GM19351 (cell line): ENCODE data around the gene PRRT1.
A peak's percentile ranks its signal among the peaks of the same experiment; 100 is the strongest.

Source experiments
- ATAC-seq: cut with Tn5 transposase; IDR thresholded peaks from one replicate; pipeline ENCODE4 v1.9.1; 2021; ENCODE audit warnings: mild to moderate bottlenecking, moderate library complexity; ENCODE audit not compliant: unreplicated experiment

Gene PRRT1

GRCh38 chr6:32127717-32128592 is 23.8 kb downstream of the PRRT1 start, which contains the start of gene ATF6B:
ATF6B (minus strand) TSS chr6:32128246; CDS start chr6:32128207, 39 bp downstream.
- peak; percentile 89 for ATAC-seq

GRCh38 chr6:32127409-32127716 is 24.4 kb downstream of the PRRT1 start:
- no peak for ATAC-seq

- ATAC-seq = no peak
These were observed 24.9 kb downstream of the PRRT1 start for GRCh38 chr6:32126880-32127279.

GRCh38 chr6:32123681-32124080 is 28.1 kb downstream of the PRRT1 start:
- ATAC-seq = no peak

- ATAC-seq = no peak
These were observed 31.1 kb downstream of the PRRT1 start for GRCh38 chr6:32120573-32121059.

- no peak for ATAC-seq
These were observed 32.7 kb downstream of the PRRT1 start for GRCh38 chr6:32118782-32119628.

- no peak for ATAC-seq
These were observed 34.3 kb downstream of the PRRT1 start for GRCh38 chr6:32117461-32117860.

GRCh38 chr6:32116674-32117073 is 35.1 kb downstream of the PRRT1 start:
- no peak for ATAC-seq

- ATAC-seq = no peak
These were observed 36.1 kb downstream of the PRRT1 start for GRCh38 chr6:32115623-32116022.

- no peak for ATAC-seq
These were observed 36.9 kb downstream of the PRRT1 start for GRCh38 chr6:32114796-32115195.

- no peak for ATAC-seq
These were observed 38.1 kb downstream of the PRRT1 start for GRCh38 chr6:32113386-32114352.

- ATAC-seq = no peak
These were observed 39.2 kb downstream of the PRRT1 start for GRCh38 chr6:32112431-32112980.

- ATAC-seq = no peak
These were observed 40.2 kb downstream of the PRRT1 start for GRCh38 chr6:32111424-32112066.

GRCh38 chr6:32110632-32111031 is 41.1 kb downstream of the PRRT1 start:
- no peak for ATAC-seq

- ATAC-seq = no peak
These were observed 42.0 kb downstream of the PRRT1 start for GRCh38 chr6:32109765-32110160.

GRCh38 chr6:32109114-32109764 is 42.5 kb downstream of the PRRT1 start, which contains the start of gene TNXB:
TNXB (minus strand) TSS chr6:32109338; CDS start chr6:32098198, 11,140 bp downstream.
- no peak for ATAC-seq

- no peak for ATAC-seq
These were observed 43.0 kb downstream of the PRRT1 start for GRCh38 chr6:32108727-32109113.

GRCh38 chr6:32108094-32108627 is 43.6 kb downstream of the PRRT1 start:
- no peak for ATAC-seq

- no peak for ATAC-seq
These were observed 44.3 kb downstream of the PRRT1 start for GRCh38 chr6:32107406-32107805.
